ENCODE measurements around the gene CYP26C1. TPM values are rescaled to one million over a fixed set of nuclear protein-coding genes. Genes with fewer than 3 reads are reported as not detected.
"Not testable (repeated sequence)": the region's sequence is repeated elsewhere in the genome, so short reads cannot be mapped to it uniquely, and the experiment has no call there.

CYP26C1 gene
- total RNA-seq, 4 donors from 2014 or later = not detected

DNA sequence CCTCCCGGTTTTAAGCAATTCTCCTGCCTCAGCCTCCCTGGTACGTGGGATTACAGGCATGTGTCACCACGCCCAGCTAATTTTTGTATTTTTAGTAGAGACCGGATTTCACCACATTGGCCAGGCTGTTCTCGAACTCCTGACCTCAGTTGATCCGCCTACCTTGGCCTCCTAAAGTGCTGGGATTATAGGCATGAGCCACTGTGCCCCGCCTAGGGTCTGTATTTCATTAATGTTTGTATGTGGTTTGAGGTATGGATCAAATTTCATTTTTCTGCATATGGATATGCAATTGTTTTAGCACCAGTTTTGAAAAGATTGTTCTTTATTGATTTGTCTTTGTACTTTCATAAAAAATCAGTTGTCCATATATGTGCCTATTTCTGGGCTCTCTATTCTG, 39.1 kb downstream of the CYP26C1 start:
- Histone ChIP-seq H3K9me3 (no peaks in the 10 kb centered on the region), H3K27ac (no peak overlapping the region), H3K36me3 (no peaks in the 10 kb centered on the region), H3K4me1 (no peaks in the 10 kb centered on the region), H3K27me3 (no peaks in the 10 kb centered on the region), H3K4me3 (no peak overlapping the region)
- in situ Hi-C loops (cut with MboI; ENCODE audit: low pct_ligation_motif_present in 1 of 4, low pct_unique_long_range_greater_than_20kb in 1 of 4, low sequenced_read_pairs in 3 of 4) (loop anchor here in 3 of 4 donors (25.0 kb wide), 2 partner anchors 188 to 413 kb away; no protein-coding TSS in a partner anchor), intact Hi-C loops (cut with DNase I; ENCODE audit: low total_unique reads) (no loop called here)
- TF ChIP-seq POLR2A (IDR thresholded peaks at IDR 0.05) = no peak
- WGBS, 2 donors (ENCODE audit: low coverage in 1 of 2) = 82 to 93% methylated on average over 6 to 7 of the region's 7 CpGs
- no peak for DNase-seq

DNA sequence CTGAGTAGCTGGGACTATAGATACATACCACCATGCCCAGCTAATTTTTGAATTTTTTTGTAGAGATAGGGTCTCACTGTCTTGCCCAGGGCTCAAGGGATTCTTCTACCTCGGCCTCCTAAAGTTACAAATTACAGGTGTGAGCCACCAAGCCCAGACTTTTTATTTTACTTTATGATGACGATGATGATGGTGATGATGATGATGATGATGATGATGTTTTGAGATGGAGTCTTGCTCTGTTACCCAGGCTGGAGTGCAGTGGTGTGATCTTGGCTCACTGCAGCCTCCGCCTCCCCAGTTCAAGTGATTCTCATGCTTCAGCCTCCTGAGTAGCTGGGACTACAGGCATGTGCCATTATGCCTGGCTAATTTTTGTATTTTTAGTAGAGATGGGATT, 40.5 kb downstream of the CYP26C1 start:
- H3K9me3 ChIP-seq; H3K27ac ChIP-seq; intact Hi-C loops (cut with DNase I; ENCODE audit: low total_unique reads); H3K36me3 ChIP-seq; H3K27me3 ChIP-seq; H3K4me3 ChIP-seq; H3K4me1 ChIP-seq; DNase-seq: not testable (repeated sequence)
- in situ Hi-C loops (cut with MboI; ENCODE audit: low pct_ligation_motif_present in 1 of 4, low pct_unique_long_range_greater_than_20kb in 1 of 4, low sequenced_read_pairs in 3 of 4) = loop anchor here in 2 of 4 donors (25.0 kb wide), 1 partner anchor 186 kb away; no protein-coding TSS in a partner anchor
- 89 to 90% methylated on average over 1 to 3 of the region's 3 CpGs for WGBS, 2 donors (ENCODE audit: low coverage in 1 of 2)

DNA sequence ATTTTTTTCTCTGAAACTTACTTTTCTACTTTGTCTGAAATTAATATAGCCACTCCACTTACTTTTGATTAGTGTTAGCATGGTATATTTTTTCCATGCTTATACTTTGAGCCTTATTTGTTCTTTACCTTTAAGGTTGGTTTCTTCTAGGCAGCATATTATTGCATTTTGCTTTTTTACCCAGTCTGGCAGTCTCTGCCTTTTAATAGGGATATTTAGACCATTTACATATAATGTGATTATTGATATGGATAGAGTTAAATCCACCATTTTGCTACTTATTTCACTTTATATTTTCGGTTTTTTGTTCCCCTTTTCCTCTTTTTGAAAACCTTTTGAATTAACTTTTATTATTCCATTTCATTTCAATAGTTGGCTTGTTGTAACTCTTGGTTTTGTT, 43.4 kb downstream of the CYP26C1 start:
- no peak overlapping the region for H3K27ac ChIP-seq
- WGBS, 2 donors (ENCODE audit: low coverage in 1 of 2) = 77 to 85% methylated on average over 1 of the region's 1 CpG
- intact Hi-C loops (cut with DNase I; ENCODE audit: low total_unique reads) (no loop called here), in situ Hi-C loops (cut with MboI; ENCODE audit: low pct_ligation_motif_present in 1 of 4, low pct_unique_long_range_greater_than_20kb in 1 of 4, low sequenced_read_pairs in 3 of 4) (loop anchor here in 2 of 4 donors (25.0 kb wide), 1 partner anchor 183 kb away; no protein-coding TSS in a partner anchor)
- H3K4me3 ChIP-seq = no peak overlapping the region
- H3K27me3 ChIP-seq = no peaks in the 10 kb centered on the region
- H3K9me3 ChIP-seq = no peaks in the 10 kb centered on the region
- H3K36me3 ChIP-seq = no peaks in the 10 kb centered on the region
- TF ChIP-seq POLR2A (IDR thresholded peaks at IDR 0.05) (no peak), POLR2AphosphoS5 (IDR thresholded peaks at IDR 0.05) (no peak), EP300 (IDR thresholded peaks at IDR 0.05; ENCODE audit: low read depth) (no peak)
- TF ChIP-seq, protein P1, sequence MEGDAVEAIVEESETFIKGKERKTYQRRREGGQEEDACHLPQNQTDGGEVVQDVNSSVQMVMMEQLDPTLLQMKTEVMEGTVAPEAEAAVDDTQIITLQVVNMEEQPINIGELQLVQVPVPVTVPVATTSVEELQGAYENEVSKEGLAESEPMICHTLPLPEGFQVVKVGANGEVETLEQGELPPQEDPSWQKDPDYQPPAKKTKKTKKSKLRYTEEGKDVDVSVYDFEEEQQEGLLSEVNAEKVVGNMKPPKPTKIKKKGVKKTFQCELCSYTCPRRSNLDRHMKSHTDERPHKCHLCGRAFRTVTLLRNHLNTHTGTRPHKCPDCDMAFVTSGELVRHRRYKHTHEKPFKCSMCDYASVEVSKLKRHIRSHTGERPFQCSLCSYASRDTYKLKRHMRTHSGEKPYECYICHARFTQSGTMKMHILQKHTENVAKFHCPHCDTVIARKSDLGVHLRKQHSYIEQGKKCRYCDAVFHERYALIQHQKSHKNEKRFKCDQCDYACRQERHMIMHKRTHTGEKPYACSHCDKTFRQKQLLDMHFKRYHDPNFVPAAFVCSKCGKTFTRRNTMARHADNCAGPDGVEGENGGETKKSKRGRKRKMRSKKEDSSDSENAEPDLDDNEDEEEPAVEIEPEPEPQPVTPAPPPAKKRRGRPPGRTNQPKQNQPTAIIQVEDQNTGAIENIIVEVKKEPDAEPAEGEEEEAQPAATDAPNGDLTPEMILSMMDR (IDR thresholded peaks at IDR 0.05) = no peak
- no peak for DNase-seq
- no peaks in the 10 kb centered on the region for H3K4me1 ChIP-seq

DNA sequence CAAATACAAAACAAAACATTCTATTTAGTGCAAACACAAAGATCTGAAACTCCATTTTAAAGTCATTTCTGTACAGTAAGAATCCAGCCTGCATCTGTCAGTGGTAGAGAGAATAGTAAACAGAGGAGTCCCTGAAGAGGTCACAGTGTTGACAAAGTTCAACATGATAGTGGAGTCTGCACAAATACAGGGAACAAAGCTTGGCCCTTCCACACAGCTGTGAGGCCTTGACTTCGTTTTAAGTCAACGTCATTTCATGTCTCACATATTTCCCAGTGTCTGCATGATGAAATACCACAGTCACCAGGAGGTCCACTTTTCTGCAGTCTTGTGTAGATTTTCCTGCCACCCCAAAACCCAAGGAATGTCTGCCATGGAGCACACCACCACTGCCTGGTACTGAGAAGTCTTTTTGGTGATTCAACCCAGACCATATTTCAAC, 46.1 kb downstream of the CYP26C1 start:
- WGBS, 2 donors (ENCODE audit: low coverage in 1 of 2) = 62 to 71% methylated on average over 2 of the region's 2 CpGs
- intact Hi-C loops (cut with DNase I; ENCODE audit: low total_unique reads) (no loop called here), in situ Hi-C loops (cut with MboI; ENCODE audit: low pct_ligation_motif_present in 1 of 4, low pct_unique_long_range_greater_than_20kb in 1 of 4, low sequenced_read_pairs in 3 of 4) (loop anchor here in 2 of 4 donors (25.0 kb wide), 1 partner anchor 181 kb away; no protein-coding TSS in a partner anchor)
- Histone ChIP-seq H3K27me3 (no peaks in the 10 kb centered on the region), H3K27ac (no peak overlapping the region), H3K4me1 (no peaks in the 10 kb centered on the region), H3K4me3 (no peak overlapping the region), H3K9me3 (no peaks in the 10 kb centered on the region), H3K36me3 (no peaks in the 10 kb centered on the region)
- no peak for DNase-seq
- TF ChIP-seq EP300 (IDR thresholded peaks at IDR 0.05; ENCODE audit: low read depth) = no peak
- TF ChIP-seq, protein P1 (IDR thresholded peaks at IDR 0.05) = no peak

DNA sequence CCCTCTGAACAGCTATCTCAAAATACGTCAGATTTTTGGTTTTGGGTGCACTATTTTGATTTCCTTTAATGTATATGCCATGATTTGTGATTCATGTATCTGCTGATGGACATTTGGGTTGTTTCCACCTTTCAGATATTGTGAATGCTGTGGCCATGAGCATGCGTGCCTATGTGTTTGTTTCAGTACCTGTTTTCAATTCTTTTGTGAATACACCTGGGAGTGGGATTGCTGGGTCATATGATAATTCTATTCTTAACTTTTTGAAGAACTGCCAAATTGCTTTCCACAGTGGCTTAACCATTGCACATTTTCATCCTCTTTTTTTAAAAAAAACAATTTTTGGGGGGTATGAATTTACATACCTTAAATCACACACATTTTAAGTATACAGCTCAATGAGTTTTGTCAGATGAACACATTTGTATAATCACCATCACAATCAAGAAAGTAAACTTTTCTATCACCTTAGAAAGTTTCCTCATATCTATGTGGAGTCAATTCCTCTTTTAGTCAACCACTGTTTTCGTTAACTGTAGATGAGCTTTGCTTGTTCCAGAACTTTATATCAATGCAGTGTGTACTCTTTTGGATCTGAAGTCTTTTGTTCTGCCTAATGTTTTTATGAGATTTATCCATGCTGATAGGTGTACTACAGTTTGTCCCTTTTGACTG, 50.0 kb downstream of the CYP26C1 start:
- Histone ChIP-seq H3K4me1 (no peaks in the 10 kb centered on the region), H3K27me3 (no peaks in the 10 kb centered on the region), H3K36me3 (no peaks in the 10 kb centered on the region), H3K27ac (no peak overlapping the region), H3K9me3 (no peaks in the 10 kb centered on the region), H3K4me3 (no peak overlapping the region)
- WGBS, 2 donors (ENCODE audit: low coverage in 1 of 2) = 78 to 93% methylated on average over 1 to 3 of the region's 3 CpGs
- no peak for TF ChIP-seq EP300 (IDR thresholded peaks at IDR 0.05; ENCODE audit: low read depth)
- no peak for DNase-seq
- in situ Hi-C loops (cut with MboI; ENCODE audit: low pct_ligation_motif_present in 1 of 4, low pct_unique_long_range_greater_than_20kb in 1 of 4, low sequenced_read_pairs in 3 of 4) (loop anchor here in 3 of 4 donors (5.0 to 25.0 kb wide), 2 partner anchors 177 to 182 kb away; no protein-coding TSS in a partner anchor), intact Hi-C loops (cut with DNase I; ENCODE audit: low total_unique reads) (no loop called here)
